HG03066 (cell line): ENCODE data around the gene TMEM181.
"Not testable (repeated sequence)": the region's sequence is repeated elsewhere in the genome, so short reads cannot be mapped to it uniquely, and the experiment has no call there.

Experiments
- ATAC-seq: cut with Tn5 transposase; IDR thresholded peaks from one replicate; pipeline ENCODE4 v1.9.1; 2021; ENCODE audit warnings: low read depth; ENCODE audit not compliant: unreplicated experiment

TMEM181 gene

GRCh38 chr6:158633127-158633526 is 73.2 kb downstream of the TMEM181 start:
- ATAC-seq, result no peak

GRCh38 chr6:158634695-158635426 is 75.0 kb downstream of the TMEM181 start:
- no peak for ATAC-seq

DNA sequence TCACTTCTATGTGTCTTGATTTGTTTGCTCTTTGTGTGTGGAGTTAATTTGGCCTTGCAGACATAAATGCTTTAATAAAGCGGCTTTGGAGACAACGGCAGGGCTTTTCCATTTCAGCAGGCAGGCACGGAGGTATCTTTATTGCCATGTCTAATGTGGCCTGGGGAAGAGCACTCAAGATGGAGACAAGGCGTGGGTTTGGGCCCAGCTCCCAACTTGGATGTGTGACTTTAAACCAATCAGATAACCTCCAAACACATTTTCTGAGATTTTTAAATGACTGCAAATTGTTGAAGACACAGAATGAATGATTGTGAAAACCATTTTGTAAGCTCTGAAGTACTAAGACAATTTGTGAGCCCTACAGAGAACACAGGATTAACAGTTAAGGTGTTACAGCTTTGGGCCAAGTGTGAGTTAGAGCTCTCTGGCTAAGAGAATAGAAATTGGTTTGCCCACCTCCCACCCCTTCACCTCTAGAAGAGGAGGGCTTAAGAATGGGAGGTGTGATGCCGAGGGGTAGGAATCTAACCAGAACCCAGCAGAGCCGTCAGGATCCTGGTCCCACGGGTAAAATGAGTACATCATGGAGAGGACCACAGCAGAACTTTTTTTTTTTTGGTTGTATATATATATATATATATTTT is 75.7 kb downstream of the TMEM181 start:
- ATAC-seq, result no peak

DNA sequence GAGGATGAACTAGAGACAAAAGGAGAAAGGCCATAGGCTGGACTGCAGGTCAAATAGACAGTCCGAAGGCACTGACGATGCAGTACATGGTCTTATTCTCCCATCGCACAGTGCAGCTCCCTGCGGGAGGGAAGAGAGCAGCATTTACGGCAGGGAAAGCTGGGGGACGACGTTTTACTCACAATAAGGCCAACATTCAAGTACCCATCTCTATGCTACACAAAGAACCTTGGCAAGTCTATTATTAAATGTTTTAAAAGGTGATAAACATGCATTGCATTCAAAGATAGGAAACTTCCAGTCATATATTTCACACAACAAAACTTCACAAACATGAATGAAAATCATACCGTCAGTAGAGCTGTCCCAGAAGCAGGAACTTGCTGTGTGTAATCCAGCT is 76.9 kb downstream of the TMEM181 start:
- no peak for ATAC-seq

DNA sequence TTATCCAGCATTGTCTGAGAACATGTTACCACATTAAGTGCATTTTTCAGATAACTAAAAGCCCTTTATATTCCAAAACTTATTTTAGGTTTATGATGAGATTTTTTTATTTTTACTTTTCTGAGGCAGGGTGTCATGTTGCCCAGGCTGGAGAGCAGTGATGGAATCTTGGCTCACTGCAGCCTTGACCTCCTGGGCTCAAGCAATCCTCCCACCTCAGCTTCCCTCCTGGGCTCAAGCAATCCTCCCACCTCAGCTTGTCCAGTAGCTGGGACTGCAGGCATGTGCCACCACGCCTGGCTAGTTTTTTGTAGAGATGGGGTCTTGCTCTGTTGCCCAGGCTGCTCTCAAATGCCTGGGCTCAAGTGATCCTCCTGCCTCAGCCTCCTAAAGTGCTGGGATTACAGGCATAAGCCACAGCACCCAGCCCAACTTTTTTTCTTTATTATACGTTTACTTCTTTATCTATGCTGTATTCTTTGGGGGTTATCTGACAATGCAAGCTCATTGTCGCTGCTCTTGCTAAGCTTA is 78.5 kb downstream of the TMEM181 start:
- ATAC-seq, result no peak

DNA sequence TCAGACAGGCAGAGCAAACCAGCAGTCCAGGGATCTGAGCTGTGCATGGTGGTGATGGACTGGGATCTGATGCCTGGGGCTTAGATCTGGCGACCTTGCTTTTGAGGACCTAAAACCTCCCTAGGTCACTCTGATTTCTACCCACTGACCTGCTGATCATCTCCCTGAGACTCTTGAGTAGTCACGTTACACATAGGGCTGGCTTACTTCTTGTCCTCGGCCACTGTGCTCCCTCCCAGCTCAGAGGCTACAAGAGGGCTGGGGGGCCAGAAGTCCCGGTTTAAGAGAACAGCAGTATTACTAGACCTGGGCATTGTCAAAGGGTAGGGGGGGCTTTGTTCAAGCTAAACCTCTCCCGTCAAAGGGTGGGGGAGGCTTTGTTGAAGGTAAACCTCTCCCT is 79.2 kb downstream of the TMEM181 start:
- ATAC-seq, result no peak

- no peak for ATAC-seq
These were observed 80.6 kb downstream of the TMEM181 start for GRCh38 chr6:158640519-158640918.

DNA sequence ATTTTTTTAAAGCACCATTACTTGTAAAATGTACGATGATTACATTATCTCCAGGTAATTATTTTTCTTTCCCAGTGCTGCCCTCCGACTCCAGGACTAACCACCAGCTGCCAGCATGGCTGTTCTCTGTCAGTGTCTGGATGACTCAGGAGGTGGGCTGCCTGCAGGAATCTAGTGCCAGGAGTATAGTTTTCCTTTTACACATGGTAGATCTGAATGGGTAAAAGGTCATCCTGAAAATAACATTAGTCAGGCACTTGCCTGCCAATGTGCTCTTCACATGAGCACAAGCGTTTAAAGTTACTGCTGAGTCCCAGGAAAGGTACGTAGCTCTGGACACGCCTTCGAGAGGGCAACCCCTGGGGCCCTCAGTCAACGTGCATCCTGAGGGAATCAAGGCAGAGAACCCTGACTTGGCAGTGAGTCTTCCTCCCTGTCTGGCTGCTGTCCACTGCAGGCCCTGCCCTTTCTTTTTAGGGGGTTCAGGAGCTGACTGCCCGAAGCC is 82.3 kb downstream of the TMEM181 start:
- ATAC-seq, result no peak

DNA sequence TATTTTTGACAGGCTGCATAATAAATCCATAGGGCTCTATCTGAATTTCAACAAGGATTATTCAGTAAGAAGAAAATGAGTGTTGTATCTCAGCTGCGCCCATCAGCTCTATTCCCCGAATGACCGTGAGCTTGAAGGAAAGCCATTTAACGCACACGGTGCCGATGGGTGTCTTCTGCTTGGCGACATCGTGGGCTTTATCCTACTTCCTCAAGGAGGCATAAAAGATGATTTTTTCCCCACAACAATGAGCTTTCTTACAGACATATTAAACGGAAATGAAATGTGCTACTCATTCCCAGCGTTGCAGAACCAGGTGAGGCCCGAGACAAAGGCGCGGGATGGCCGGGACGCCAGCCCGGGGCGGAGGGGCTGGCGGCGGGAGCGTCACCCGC is 83.9 kb downstream of the TMEM181 start:
- no peak for ATAC-seq

- ATAC-seq, result peak; percentile 54
These were observed 84.6 kb downstream of the TMEM181 start, which contains the start of gene DYNLT1 for GRCh38 chr6:158644231-158645063. DYNLT1 (minus strand) TSS chr6:158644743; CDS start chr6:158644708, 35 bp downstream.

- no peak for ATAC-seq
These were observed 85.5 kb downstream of the TMEM181 start for GRCh38 chr6:158645064-158646022.

DNA sequence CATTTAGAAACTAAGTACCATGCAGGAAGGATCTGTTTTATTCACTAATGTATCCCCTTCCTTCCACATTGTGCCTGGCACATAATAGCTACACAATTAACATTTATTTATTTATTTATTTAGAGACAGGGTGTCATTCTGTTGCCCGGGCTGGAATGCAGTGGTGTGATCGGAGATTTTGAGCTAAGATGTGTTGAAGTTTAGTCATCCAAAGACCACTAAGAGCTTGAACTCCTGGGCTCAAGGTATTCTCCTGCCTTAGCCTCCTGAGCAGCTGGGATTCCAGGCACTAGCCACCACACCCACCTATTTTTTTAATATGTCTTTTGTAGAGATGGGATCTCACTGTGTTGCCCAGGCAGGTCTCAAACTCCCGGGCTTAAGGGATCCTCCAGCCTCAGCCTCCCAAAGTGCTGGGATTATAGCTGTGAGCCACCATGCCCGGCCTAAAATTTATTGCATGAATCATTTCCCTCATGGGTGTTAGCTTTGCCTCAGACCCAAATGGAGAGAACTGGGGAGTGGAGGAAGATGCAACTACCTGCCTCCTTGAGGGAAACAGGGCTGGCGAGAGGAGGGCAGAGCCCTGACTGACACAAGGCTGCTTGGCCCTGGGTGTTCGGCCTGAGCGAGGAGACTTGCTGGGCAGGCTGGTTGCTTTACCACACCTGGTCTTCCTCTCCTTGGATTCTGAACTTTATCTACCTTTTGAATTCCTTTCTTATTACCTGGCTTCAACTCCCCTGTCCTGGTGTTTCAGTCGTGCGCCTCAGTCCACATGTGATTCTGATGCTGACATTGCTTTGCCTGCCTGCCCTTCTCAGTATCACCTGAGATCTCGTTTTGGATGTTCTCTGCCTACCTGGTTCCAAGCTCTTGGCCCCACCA is 86.4 kb downstream of the TMEM181 start:
- no peak for ATAC-seq

GRCh38 chr6:158647501-158647900 is 87.6 kb downstream of the TMEM181 start:
- ATAC-seq, result no peak

DNA sequence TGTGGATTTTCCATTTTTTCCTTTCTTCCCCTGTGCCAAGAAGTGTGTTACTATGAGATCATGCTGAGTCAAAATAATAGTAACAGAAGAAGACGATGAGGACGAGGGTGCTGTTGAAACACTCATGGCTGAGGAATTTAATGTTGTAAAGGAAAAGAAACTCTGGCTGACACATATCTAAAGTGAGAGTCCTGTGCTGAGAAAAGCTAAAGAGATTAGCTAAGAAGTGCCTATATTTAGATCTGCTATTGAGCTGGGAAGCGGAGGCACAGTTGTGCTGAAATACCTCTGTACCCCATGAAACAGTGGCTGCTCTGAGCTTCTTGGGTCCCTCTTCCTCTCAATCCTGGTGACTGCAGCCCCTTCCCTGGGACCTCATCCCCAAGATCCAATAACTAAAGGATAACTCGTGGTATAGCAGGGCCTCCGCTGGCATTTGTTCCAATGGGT is 88.8 kb downstream of the TMEM181 start:
- peak; percentile 34 for ATAC-seq

GRCh38 chr6:158649289-158650143 is 89.6 kb downstream of the TMEM181 start, which contains the start of gene SYTL3:
SYTL3 (plus strand) TSS chr6:158650054; CDS start chr6:158663269, 13,215 bp downstream.
- peak; percentile 41 for ATAC-seq

GRCh38 chr6:158651981-158652737 is 92.3 kb downstream of the TMEM181 start:
- ATAC-seq, result not testable (repeated sequence)
